ENCODE results near the gene LRMDA. TPM values are rescaled to one million over a fixed set of nuclear protein-coding genes. Genes with fewer than 3 reads are reported as not detected.

Gene LRMDA
- total RNA-seq, 6 experiments from 2014 or later: 0.32 TPM; not detected in 5

DNA sequence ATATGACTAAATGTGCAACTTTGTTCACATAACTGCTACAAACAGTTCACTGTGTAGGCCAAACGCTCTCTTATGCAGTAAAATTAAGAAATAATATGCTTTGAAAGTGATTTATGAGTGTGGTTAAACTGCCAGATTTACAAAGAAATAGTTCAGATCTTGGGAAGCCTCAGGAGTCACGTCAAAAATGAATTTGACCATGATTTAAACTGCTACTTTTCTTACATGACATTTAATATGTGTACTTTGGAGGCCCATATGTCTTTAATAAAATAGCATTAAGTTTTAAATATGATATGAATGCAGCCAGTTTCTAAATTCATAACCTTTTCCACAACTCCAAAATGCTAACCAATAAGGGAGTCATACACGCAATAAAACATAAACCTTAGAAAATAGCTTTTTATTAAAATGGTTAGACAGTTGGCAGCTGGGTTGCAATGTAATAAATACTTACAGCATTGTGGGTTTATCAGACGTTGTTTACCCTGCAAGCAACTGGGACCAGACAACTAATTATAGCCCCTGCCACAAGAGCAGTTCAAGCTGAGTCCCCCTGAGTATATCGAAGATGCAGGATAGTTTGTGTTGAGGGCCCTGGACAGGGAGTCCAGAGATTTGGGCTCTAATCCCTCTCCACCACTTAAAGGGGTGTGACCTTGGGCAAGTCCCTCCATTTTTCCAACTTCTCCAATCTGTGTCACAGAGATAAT is 640.4 kb downstream of the LRMDA start:
- no peaks in the 10 kb centered on the region for H3K4me1 Mint-ChIP-seq (ENCODE audit: low read depth)
- H3K27ac Mint-ChIP-seq: no peak overlapping the region
- H3K4me3 Mint-ChIP-seq: no peak overlapping the region
- TF ChIP-seq, protein P1, sequence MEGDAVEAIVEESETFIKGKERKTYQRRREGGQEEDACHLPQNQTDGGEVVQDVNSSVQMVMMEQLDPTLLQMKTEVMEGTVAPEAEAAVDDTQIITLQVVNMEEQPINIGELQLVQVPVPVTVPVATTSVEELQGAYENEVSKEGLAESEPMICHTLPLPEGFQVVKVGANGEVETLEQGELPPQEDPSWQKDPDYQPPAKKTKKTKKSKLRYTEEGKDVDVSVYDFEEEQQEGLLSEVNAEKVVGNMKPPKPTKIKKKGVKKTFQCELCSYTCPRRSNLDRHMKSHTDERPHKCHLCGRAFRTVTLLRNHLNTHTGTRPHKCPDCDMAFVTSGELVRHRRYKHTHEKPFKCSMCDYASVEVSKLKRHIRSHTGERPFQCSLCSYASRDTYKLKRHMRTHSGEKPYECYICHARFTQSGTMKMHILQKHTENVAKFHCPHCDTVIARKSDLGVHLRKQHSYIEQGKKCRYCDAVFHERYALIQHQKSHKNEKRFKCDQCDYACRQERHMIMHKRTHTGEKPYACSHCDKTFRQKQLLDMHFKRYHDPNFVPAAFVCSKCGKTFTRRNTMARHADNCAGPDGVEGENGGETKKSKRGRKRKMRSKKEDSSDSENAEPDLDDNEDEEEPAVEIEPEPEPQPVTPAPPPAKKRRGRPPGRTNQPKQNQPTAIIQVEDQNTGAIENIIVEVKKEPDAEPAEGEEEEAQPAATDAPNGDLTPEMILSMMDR (IDR thresholded peaks at IDR 0.05): no peak
- peaks cover 18% of the 10 kb centered on the region for H3K27me3 Mint-ChIP-seq (ENCODE audit: insufficient read depth)
- no peak for DNase-seq
- no peaks in the 10 kb centered on the region for H3K36me3 Mint-ChIP-seq (ENCODE audit: low read depth)
- H3K9me3 Mint-ChIP-seq: peaks cover 19% of the 10 kb centered on the region; the same call in 1 of the 2 replicates

DNA sequence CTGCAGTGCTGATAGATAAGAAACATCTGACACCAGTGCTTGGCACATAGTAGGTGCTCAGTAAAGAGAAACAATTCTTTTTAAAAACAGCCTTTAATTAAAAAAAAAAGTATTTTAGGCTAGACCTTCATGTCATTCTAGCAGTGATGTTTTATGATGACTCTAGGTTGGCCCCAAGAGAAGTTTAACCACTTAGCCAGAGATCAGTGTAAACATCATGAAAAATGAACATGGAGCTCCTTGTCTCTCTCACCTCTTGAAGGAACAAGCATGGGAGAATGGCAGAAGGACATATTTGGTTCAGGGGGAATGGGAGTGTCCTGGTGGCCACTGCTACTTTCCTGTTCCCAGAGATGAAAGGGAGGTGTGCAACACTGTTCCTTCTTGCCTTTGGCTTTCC is 641.0 kb downstream of the LRMDA start:
- TF ChIP-seq, protein P1 (IDR thresholded peaks at IDR 0.05): no peak
- DNase-seq: no peak

DNA sequence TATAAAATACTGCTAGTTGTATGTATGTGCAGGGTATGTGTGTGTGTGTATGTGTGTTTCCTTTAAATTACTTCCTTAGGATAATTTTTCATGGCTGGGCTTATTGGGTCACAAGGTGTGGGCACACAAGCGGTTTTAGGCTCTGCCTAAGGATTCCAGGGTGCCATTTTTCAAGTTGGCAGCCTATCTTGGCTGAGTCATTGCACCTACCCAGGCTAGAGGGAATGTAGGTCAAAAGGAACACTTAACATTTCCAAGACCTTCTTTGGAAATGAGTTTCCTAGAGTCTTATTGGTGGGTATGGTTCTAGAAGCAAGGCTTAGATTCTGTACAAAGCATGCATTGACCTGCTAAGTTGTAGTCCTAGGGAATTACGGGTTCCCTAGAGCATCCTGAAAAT is 642.1 kb downstream of the LRMDA start:
- no peak overlapping the region for H3K4me3 Mint-ChIP-seq
- no peak overlapping the region for H3K27ac Mint-ChIP-seq
- H3K27me3 Mint-ChIP-seq (ENCODE audit: insufficient read depth): peaks cover 11% of the 10 kb centered on the region
- no peak for DNase-seq
- H3K4me1 Mint-ChIP-seq (ENCODE audit: low read depth): no peaks in the 10 kb centered on the region
- no peaks in the 10 kb centered on the region for H3K36me3 Mint-ChIP-seq (ENCODE audit: low read depth)
- H3K9me3 Mint-ChIP-seq: peaks cover 4% of the 10 kb centered on the region; the same call in 1 of the 2 replicates
- TF ChIP-seq, protein P1 (IDR thresholded peaks at IDR 0.05): no peak

More for the DNA sequence above, 641.0 kb downstream of the LRMDA start:
- H3K27ac Mint-ChIP-seq: no peak overlapping the region
- peaks cover 15% of the 10 kb centered on the region; the same call in 1 of the 2 replicates for H3K9me3 Mint-ChIP-seq
- H3K4me3 Mint-ChIP-seq: no peak overlapping the region
- H3K4me1 Mint-ChIP-seq (ENCODE audit: low read depth): no peaks in the 10 kb centered on the region
- peaks cover 15% of the 10 kb centered on the region for H3K27me3 Mint-ChIP-seq (ENCODE audit: insufficient read depth)
- no peaks in the 10 kb centered on the region for H3K36me3 Mint-ChIP-seq (ENCODE audit: low read depth)

DNA sequence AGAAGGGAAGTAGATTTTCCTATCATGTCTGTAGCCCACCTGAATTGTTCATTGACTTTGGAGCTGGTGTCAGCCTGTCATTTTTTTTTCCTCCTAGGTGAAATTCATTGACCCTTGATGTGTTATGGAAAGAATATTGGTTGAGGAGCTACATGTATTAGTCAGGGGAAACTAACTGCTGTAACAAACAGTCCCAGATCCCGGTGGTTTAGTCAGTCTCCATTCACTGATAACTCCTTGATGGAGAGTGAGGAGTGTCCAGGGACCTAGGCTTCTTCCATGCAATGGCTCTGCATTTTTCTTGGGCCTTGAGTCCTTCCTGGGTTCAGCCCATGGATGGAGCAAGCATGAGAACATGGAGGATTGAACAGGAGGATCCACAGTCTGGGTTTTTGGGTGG is 643.2 kb downstream of the LRMDA start:
- DNase-seq: no peak
- Mint-ChIP-seq H3K9me3 (no peaks in the 10 kb centered on the region), H3K36me3 (ENCODE audit: low read depth) (no peaks in the 10 kb centered on the region), H3K27me3 (ENCODE audit: insufficient read depth) (peaks cover 11% of the 10 kb centered on the region), H3K4me1 (ENCODE audit: low read depth) (no peaks in the 10 kb centered on the region), H3K4me3 (no peak overlapping the region), H3K27ac (no peak overlapping the region)
- TF ChIP-seq, protein P1 (IDR thresholded peaks at IDR 0.05): no peak

DNA sequence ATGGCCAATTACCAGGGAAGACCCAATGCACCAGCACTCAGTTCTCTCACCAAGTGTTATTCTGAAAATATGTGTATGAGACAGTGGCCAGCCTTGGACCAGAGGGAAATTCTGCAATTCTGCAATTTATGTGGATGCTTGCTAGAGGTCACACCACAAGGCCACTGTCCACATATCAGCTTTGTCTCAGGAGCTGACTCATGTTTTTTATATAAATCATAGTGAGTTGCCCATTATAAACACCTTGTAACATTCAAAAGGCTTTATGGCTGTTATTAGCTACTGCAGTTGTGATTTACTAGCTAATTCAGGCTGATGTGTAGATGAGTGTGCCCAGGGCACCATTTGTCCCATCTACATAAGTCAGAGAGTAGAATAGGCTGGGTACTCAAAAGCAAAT is 649.0 kb downstream of the LRMDA start:
- Mint-ChIP-seq H3K4me3 (no peak overlapping the region), H3K27me3 (ENCODE audit: insufficient read depth) (no peaks in the 10 kb centered on the region; the same call in none of the 2 replicates), H3K9me3 (no peaks in the 10 kb centered on the region), H3K4me1 (ENCODE audit: low read depth) (peaks cover 26% of the 10 kb centered on the region), H3K27ac (no peak overlapping the region), H3K36me3 (ENCODE audit: low read depth) (no peaks in the 10 kb centered on the region)
- TF ChIP-seq, protein P1 (IDR thresholded peaks at IDR 0.05): no peak
- peak; percentile 62 for DNase-seq
